BLaER1 (cell line): Measurements from ENCODE around the gene IFT43.

Experiments used
- H3K27ac ChIP-seq: shearing (Covaris generic); formaldehyde crosslinking; 2 replicates; pipeline ENCODE4 v1.8.1; 2022
- H3K27me3 ChIP-seq: shearing (Covaris generic); formaldehyde crosslinking; 2 replicates; pipeline ENCODE4 v1.8.1; 2022
- H3K36me3 ChIP-seq: shearing (Covaris generic); formaldehyde crosslinking; 2 replicates; pipeline ENCODE4 v1.8.1; 2022
- H3K4me1 ChIP-seq: shearing (Covaris generic); formaldehyde crosslinking; 2 replicates; pipeline ENCODE4 v1.8.1; 2022
- H3K4me2 ChIP-seq: shearing (Covaris generic); formaldehyde crosslinking; 2 replicates; pipeline ENCODE4 v1.8.1; 2022
- H3K4me3 ChIP-seq: shearing (Covaris generic); formaldehyde crosslinking; 2 replicates; pipeline ENCODE4 v1.8.1; 2022
- H3K9ac ChIP-seq: shearing (Covaris generic); formaldehyde crosslinking; 2 replicates; pipeline ENCODE4 v1.8.1; 2022
- H3K9me3 ChIP-seq: shearing (Covaris generic); formaldehyde crosslinking; 2 replicates; pipeline ENCODE4 v1.8.1; 2022
- H4K20me1 ChIP-seq: shearing (Covaris generic); formaldehyde crosslinking; 2 replicates; pipeline ENCODE4 v1.8.1; 2022
- Cebpa-rat ChIP-seq: shearing (Covaris generic); IDR thresholded peaks from 2 replicates; pipeline ENCODE4 v1.8.1; 2022

The IFT43 gene

DNA sequence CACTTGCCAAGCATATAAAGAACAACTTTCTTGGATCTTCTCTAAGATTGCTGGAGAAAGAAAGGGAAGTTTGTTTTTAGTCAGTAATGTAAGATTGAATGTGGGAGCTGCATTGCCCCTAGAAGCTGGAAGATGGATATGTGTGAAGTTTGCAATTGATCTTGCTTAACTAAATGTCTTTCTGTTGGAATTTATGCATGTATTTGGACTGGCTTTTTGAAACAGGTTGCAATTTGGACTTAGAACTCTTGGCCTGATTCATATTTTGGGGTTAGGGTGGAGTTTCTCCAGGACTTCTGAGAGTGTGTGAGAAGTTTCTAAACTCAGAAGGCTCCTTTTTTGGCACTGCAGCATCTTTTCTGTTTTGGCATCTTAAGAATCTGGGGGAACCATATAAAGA is 26.4 kb downstream of the IFT43 start:
- H3K4me3 ChIP-seq, result no peak overlapping the region
- TF ChIP-seq Cebpa-rat, result no peak
- no peak overlapping the region for H3K4me2 ChIP-seq

DNA sequence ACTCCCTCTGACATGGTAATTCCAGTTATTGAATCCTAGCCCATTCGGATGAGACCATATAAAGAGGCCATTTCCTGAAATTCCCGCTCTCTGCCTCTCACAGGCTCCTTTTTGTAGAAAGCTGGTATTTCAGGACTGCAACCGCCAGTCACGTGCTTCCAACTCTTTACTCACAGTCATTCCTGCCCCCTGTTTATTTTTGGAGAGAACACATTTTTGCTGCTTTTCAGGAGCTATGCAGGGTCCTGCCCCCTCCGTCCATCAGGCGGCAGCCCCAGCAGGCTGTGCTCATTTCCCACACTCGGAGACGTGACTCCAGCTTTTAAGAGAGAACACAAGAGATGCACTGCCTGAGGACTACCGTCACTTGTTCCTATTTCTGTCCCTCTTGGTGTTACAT is 26.8 kb downstream of the IFT43 start:
- Histone ChIP-seq H3K27me3 (no peaks in the 10 kb centered on the region), H3K4me2 (no peak overlapping the region), H3K36me3 (peaks cover 20% of the 10 kb centered on the region; the same call in 1 of the 2 replicates)

More for the DNA sequence above, 26.4 kb downstream of the IFT43 start:
- no peaks in the 10 kb centered on the region for H4K20me1 ChIP-seq
- H3K27ac ChIP-seq, result no peak overlapping the region
- no peaks in the 10 kb centered on the region for H3K9me3 ChIP-seq
- H3K9ac ChIP-seq, result no peak overlapping the region
- no peaks in the 10 kb centered on the region for H3K27me3 ChIP-seq
- peaks cover 6% of the 10 kb centered on the region for H3K4me1 ChIP-seq
- peaks cover 24% of the 10 kb centered on the region; the same call in 1 of the 2 replicates for H3K36me3 ChIP-seq

DNA sequence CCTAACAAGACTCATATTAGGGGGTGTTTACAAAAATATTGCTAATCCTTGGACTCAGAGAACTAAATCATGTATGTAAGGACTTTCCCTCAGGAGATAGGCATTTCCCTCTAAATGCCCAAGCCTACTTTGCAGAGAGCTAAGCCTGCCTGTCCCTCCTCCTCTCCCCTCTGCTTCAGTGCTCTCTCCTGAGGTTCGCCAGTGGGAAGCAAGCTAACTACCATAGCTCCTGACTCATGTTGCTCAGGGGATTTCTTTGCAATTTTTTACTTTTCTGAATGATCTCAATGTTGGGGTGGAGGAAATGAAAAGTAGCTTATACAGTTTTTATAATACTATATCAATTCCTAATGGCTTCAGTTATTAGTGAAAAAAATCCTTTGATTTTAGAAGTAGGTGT is 29.6 kb downstream of the IFT43 start:
- Histone ChIP-seq H4K20me1 (no peaks in the 10 kb centered on the region), H3K36me3 (peaks cover 14% of the 10 kb centered on the region), H3K27me3 (no peaks in the 10 kb centered on the region), H3K27ac (no peak overlapping the region), H3K9ac (no peak overlapping the region), H3K4me3 (no peak overlapping the region), H3K9me3 (peaks cover 15% of the 10 kb centered on the region), H3K4me2 (no peak overlapping the region), H3K4me1 (peaks cover 6% of the 10 kb centered on the region)
- no peak for TF ChIP-seq Cebpa-rat

More for the DNA sequence above, 26.8 kb downstream of the IFT43 start:
- Histone ChIP-seq H3K27ac (no peak overlapping the region), H3K9me3 (no peaks in the 10 kb centered on the region), H4K20me1 (no peaks in the 10 kb centered on the region), H3K4me3 (no peak overlapping the region), H3K4me1 (peaks cover 6% of the 10 kb centered on the region), H3K9ac (no peak overlapping the region)
- no peak for TF ChIP-seq Cebpa-rat

DNA sequence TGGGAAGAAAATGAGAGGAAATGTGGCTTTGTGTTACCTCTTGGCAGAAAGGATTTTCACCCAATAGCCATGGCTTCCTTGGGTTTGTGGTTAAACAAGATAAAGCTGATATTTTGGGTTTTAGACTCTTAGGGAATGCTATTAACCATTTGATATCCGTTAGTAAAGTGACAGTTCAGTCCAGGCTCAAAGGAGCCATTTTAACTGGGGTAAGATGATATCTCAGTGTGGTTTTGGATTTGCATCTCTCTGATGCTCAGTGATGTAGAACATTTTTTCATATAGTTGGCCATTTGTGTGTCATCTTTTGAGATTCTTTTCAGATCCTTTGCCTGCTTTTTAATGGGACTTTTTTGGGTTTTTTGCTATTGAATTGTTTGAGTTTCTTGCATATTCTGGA is 30.1 kb downstream of the IFT43 start:
- Histone ChIP-seq H3K27me3 (no peaks in the 10 kb centered on the region), H3K4me1 (peaks cover 6% of the 10 kb centered on the region), H3K27ac (no peak overlapping the region), H3K36me3 (peaks cover 18% of the 10 kb centered on the region), H3K4me2 (peak overlapping the region; percentile 19; the same call in 1 of the 2 replicates), H3K9ac (no peak overlapping the region), H3K9me3 (peaks cover 20% of the 10 kb centered on the region), H3K4me3 (no peak overlapping the region), H4K20me1 (no peaks in the 10 kb centered on the region)
- no peak for TF ChIP-seq Cebpa-rat

DNA sequence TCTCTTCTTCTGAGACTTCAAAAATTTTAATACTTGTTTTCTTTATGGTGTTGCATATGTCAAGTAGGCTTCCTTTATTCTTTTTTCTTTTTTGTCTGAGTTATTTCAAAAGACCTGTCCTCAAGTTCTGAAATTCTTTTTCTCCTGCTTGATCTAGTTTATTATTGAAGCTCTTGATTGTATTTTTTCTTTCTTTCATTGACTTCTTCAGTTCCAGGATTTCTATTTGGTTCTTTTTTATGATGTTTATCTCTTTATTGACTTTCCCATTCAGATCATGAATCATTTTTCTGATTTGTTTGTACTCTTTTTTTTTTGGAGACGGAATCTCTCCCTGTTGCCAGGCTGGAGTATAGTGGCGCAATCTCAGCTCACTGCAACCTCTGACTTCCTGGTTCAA is 34.1 kb downstream of the IFT43 start:
- TF ChIP-seq Cebpa-rat, result no peak
- H3K4me1 ChIP-seq, result peaks cover 6% of the 10 kb centered on the region
- H3K9me3 ChIP-seq, result peaks cover 25% of the 10 kb centered on the region
- no peaks in the 10 kb centered on the region for H3K27me3 ChIP-seq
- H3K36me3 ChIP-seq, result peaks cover 22% of the 10 kb centered on the region
- no peak overlapping the region for H3K27ac ChIP-seq
- no peak overlapping the region for H3K9ac ChIP-seq
- H3K4me2 ChIP-seq, result no peak overlapping the region
- H3K4me3 ChIP-seq, result no peak overlapping the region
- no peaks in the 10 kb centered on the region for H4K20me1 ChIP-seq

DNA sequence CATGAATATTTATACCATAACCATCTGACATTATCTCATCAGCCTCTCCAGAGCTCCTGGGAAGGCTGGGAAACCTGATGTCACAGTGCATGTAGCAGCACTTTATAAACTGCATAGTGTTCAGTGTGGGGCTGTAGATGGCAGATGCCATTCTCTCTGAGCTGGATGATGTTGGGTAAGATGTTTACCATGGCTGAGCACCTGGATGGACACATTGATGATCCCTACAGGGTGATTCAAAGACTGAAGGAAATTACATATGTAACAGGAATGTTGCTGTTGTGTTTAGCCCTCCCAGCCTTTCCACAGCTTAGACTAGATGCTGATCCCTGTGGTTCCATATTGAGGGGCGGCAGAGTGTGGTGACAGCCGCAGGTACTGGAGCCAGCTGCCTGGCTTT is 37.4 kb downstream of the IFT43 start:
- Histone ChIP-seq H3K27me3 (no peaks in the 10 kb centered on the region), H3K4me3 (no peak overlapping the region)
- TF ChIP-seq Cebpa-rat, result no peak

DNA sequence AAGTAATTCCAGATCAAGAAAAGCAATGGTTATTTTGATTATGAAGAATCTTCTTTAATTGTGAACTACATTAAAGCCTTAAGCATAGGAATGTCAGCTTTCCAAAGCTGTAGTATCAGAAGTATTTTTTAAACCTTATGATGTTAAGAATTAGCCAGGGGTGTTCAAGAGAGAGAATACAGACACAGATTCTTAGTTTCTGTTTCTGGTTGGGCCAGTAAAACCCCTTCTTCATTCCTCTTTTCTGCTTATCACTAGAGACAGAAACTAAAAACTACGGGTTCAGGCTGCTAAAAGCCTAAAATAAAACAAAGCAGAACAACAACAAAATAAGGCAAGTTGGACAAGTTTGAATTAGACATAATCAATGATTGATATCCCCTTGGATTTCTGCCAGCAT is 38.2 kb downstream of the IFT43 start:
- H3K27ac ChIP-seq, result no peak overlapping the region
- no peaks in the 10 kb centered on the region for H4K20me1 ChIP-seq
- H3K4me1 ChIP-seq, result no peaks in the 10 kb centered on the region
- H3K36me3 ChIP-seq, result peaks cover 22% of the 10 kb centered on the region
- no peak for TF ChIP-seq Cebpa-rat
- no peak overlapping the region for H3K9ac ChIP-seq
- H3K9me3 ChIP-seq, result peaks cover 24% of the 10 kb centered on the region
- H3K27me3 ChIP-seq, result no peaks in the 10 kb centered on the region
- H3K4me3 ChIP-seq, result no peak overlapping the region
- H3K4me2 ChIP-seq, result no peak overlapping the region

More for the DNA sequence above, 37.4 kb downstream of the IFT43 start:
- no peaks in the 10 kb centered on the region for H4K20me1 ChIP-seq
- no peak overlapping the region for H3K27ac ChIP-seq
- H3K9me3 ChIP-seq, result peaks cover 25% of the 10 kb centered on the region
- H3K4me2 ChIP-seq, result no peak overlapping the region
- H3K36me3 ChIP-seq, result peaks cover 22% of the 10 kb centered on the region
- no peak overlapping the region for H3K9ac ChIP-seq
- no peaks in the 10 kb centered on the region for H3K4me1 ChIP-seq

DNA sequence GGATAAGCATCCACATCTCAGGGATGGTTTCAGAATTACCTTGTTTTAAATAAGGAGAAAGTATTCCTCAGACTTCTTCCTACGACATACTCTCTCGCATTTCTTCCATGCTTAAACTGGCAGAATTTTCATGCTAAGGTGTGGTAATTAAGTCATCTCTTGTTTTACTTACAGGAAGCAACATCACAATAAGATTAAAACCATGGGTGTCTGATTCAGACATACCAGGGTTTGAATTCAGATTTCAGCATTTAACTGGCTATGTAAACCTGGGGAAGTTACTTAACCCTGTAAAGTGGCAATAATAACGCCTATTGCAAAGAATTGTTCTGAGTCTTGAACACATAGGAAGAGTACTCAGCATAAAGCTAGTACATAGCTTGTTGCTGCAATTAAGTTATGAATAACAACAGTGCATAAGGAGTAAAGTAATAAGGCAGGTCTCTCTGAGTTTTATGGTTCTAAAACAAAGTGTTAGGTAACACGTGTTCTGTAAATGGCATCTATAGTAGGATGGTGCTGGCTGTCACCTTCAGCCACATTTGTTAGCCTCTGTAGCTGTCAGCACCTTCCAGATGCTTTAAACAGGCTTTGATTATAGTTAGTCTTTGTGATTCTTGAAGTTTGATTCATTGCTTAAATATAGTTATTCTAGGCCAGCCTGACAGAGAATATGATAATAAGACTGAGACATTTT is 38.8 kb downstream of the IFT43 start:
- H3K4me2 ChIP-seq, result no peak overlapping the region
- H3K36me3 ChIP-seq, result peaks cover 22% of the 10 kb centered on the region
- no peak overlapping the region for H3K9ac ChIP-seq
- H3K9me3 ChIP-seq, result peaks cover 18% of the 10 kb centered on the region
- no peaks in the 10 kb centered on the region for H4K20me1 ChIP-seq
- no peaks in the 10 kb centered on the region for H3K4me1 ChIP-seq
- no peak overlapping the region for H3K4me3 ChIP-seq
- no peak for TF ChIP-seq Cebpa-rat
- H3K27me3 ChIP-seq, result no peaks in the 10 kb centered on the region
- no peak overlapping the region for H3K27ac ChIP-seq

DNA sequence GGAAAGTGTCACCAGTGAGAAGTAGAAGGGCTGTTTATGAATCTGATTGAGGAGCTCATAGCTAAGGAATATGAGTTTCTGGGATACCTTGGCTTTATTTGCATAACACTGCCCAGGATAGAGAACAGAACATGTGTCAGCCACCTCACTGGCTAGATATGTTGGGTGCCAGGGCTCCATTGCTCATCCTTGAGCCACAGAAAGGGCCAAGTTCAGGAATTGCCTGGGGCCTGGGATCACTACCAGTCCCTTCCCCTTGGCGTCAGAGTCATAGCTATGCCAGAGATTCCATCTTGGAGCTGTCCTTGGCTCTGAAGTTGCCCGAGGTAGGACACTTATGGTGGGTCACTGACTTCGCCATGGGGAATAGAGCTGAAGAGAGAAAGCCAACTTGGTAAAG is 49.0 kb downstream of the IFT43 start:
- Histone ChIP-seq H3K36me3 (peaks cover 6% of the 10 kb centered on the region; the same call in 1 of the 2 replicates), H3K4me2 (no peak overlapping the region), H4K20me1 (no peaks in the 10 kb centered on the region), H3K9me3 (0 out of 2 replicates have a peak, but pooled peaks cover 6% of the 10 kb centered on the region), H3K4me3 (no peak overlapping the region), H3K27ac (no peak overlapping the region), H3K9ac (no peak overlapping the region), H3K4me1 (peaks cover 6% of the 10 kb centered on the region), H3K27me3 (no peaks in the 10 kb centered on the region)
- TF ChIP-seq Cebpa-rat, result no peak

DNA sequence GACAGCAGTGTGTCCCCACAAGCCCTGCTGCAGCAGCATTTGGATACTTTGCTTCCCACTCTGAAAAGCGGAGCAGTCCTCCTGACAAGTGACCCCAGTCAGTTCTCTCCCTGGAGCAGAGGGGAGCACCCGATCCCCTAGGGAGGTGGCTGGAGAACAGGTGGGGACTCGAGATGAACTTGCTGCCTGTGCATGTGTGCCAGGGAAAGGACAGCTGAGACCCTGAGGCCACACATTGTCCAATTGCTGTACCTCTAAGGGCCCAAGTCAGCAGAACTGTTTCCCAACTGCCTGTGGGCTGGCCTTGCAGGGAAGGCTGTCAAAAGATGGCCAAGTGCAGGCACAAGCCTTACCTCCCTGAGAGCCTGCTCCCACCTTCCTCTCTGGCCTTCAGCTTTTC is 55.1 kb downstream of the IFT43 start:
- TF ChIP-seq Cebpa-rat, result no peak
- H3K27me3 ChIP-seq, result no peaks in the 10 kb centered on the region

More for the DNA sequence above, 55.1 kb downstream of the IFT43 start:
- no peak overlapping the region for H3K27ac ChIP-seq
- no peak overlapping the region for H3K4me3 ChIP-seq
- H3K4me1 ChIP-seq, result peaks cover 6% of the 10 kb centered on the region
- no peaks in the 10 kb centered on the region for H3K36me3 ChIP-seq
- H3K4me2 ChIP-seq, result no peak overlapping the region
- no peak overlapping the region for H3K9ac ChIP-seq
- H4K20me1 ChIP-seq, result no peaks in the 10 kb centered on the region
- 0 out of 2 replicates have a peak, but pooled peaks cover 6% of the 10 kb centered on the region for H3K9me3 ChIP-seq
